Liver (tissue), 9 donors: Measurements from ENCODE around the gene UBASH3B. TPM values are rescaled to one million over a fixed set of nuclear protein-coding genes. Genes with fewer than 3 reads are reported as not detected.

Experiments used
- DNase-seq: peaks from one replicate; pipeline ENCODE4 v3.0.0-alpha.2; 2017; ENCODE audit warnings: low spot score
- H3K27ac ChIP-seq, 2 donors: one replicate each; pipeline ENCODE4 v1.7.0; 2013; ENCODE audit warnings: inconsistent platforms in 2 of 2, low read length in 2 of 2, control low read depth in 1 of 2, low read depth in 1 of 2, mild to moderate bottlenecking in 1 of 2
- H3K27me3 ChIP-seq, 4 donors: one replicate each; pipeline versions ENCODE4 v1.6.1 to v1.7.0; 2013; ENCODE audit warnings: low read length in 3 of 4, inconsistent platforms in 1 of 4, mild to moderate bottlenecking in 1 of 4, moderate library complexity in 1 of 4; ENCODE audit not compliant: control insufficient read depth in 4 of 4, insufficient read depth in 4 of 4
- H3K36me3 ChIP-seq, 4 donors: one replicate each; pipeline versions ENCODE4 v1.6.1 to v1.7.0; 2013; ENCODE audit warnings: low read length in 3 of 4, mild to moderate bottlenecking in 3 of 4, low read depth in 1 of 4, moderate library complexity in 1 of 4; ENCODE audit not compliant: control insufficient read depth in 4 of 4, insufficient read depth in 3 of 4
- H3K4me1 ChIP-seq, 4 donors: one replicate each; pipeline versions ENCODE4 v1.6.1 to v1.7.0; 2013; ENCODE audit warnings: low read length in 3 of 4, mild to moderate bottlenecking in 3 of 4, moderate library complexity in 1 of 4; ENCODE audit not compliant: control insufficient read depth in 4 of 4, insufficient read depth in 4 of 4
- H3K4me3 ChIP-seq, 3 donors: one replicate each; pipeline versions ENCODE4 v1.6.1 to v1.7.0; 2013; ENCODE audit warnings: low read length in 3 of 3, control low read depth in 1 of 3, low read depth in 1 of 3, mild to moderate bottlenecking in 1 of 3
- H3K9ac ChIP-seq, 2 donors: one replicate each; pipeline ENCODE4 v1.7.0; 2013; ENCODE audit warnings: low read length in 2 of 2, mild to moderate bottlenecking in 2 of 2, moderate library complexity in 2 of 2, control low read depth in 1 of 2, low read depth in 1 of 2
- H3K9me3 ChIP-seq, 4 donors: one replicate each; pipeline versions ENCODE4 v1.6.1 to v1.7.0; 2013; ENCODE audit warnings: low read length in 3 of 4; ENCODE audit not compliant: control insufficient read depth in 4 of 4
- EGR1 ChIP-seq, 2 donors: IDR thresholded peaks; 2 replicates each; pipeline ENCODE4 v1.6.1; 2016 to 2018; ENCODE audit warnings: antibody characterized with exemption in 2 of 2, low read depth in 2 of 2
- FOXA2 ChIP-seq: IDR thresholded peaks from 2 replicates; pipeline ENCODE4 v1.6.1; 2016; ENCODE audit warnings: antibody characterized with exemption
- GABPA ChIP-seq, 2 donors: IDR thresholded peaks in 1 of 2; conservative IDR thresholded peaks in 1 of 2; 2 replicates each; pipeline ENCODE4 v1.6.1; 2016; ENCODE audit warnings: antibody characterized with exemption in 2 of 2, mild to moderate bottlenecking in 1 of 2, moderate library complexity in 1 of 2
- JUND ChIP-seq, 2 donors: IDR thresholded peaks; 2 replicates each; pipeline ENCODE4 v1.6.1; 2016; ENCODE audit warnings: antibody characterized with exemption in 2 of 2
- RAD21 ChIP-seq, 2 donors: IDR thresholded peaks; 2 replicates each; pipeline ENCODE4 v1.6.1; 2016; ENCODE audit warnings: antibody characterized with exemption in 2 of 2, mild to moderate bottlenecking in 2 of 2
- RXRA ChIP-seq, 2 donors: IDR thresholded peaks; 2 replicates each; pipeline ENCODE4 v1.6.1; 2017 to 2018; ENCODE audit warnings: antibody characterized with exemption in 2 of 2, mild to moderate bottlenecking in 1 of 2
- SP1 ChIP-seq: IDR thresholded peaks from 2 replicates; pipeline ENCODE4 v1.6.1; 2018; ENCODE audit warnings: antibody characterized with exemption, mild to moderate bottlenecking
- TAF1 ChIP-seq: conservative IDR thresholded peaks from 2 replicates; pipeline ENCODE4 v1.6.1; 2016; ENCODE audit warnings: antibody characterized with exemption, mild to moderate bottlenecking
- YY1 ChIP-seq: IDR thresholded peaks from 2 replicates; pipeline ENCODE4 v1.6.1; 2016; ENCODE audit warnings: antibody characterized with exemption, mild to moderate bottlenecking
- WGBS: extraction: QIAGEN DNeasy Blood & Tissue Kit; methylation state at CpG from one replicate; pipeline ENCODE4 v1.1.7; 2013; 5-methylcytosine and 5-hydroxymethylcytosine counted together
- polyA plus RNA-seq, 2 donors: library from polyadenylated mRNA; stranded (reverse) in 1 of 2; unstranded in 1 of 2; fragments of 200-250 nt in 1 of 2; fragments of >200 nt in 1 of 2; fragmentation: Nextera tagmentation in 1 of 2; extraction: Ambion mirVana in 1 of 2; gene quantifications; one replicate each; pipeline versions ENCODE4 v1.2.1 to v1.2.3, GENCODE V29; 2013 to 2015
- total RNA-seq, 2 donors: library from RNA; depleted of rRNA; stranded (reverse); fragments of >200 nt; gene quantifications; one replicate each; pipeline ENCODE4 v1.2.3, GENCODE V29; 2014
- TF ChIP-seq, protein P1 (sequence below): IDR thresholded peaks from 2 replicates; pipeline ENCODE4 v1.6.1; 2016; ENCODE audit warnings: antibody characterized with exemption
- TF ChIP-seq, protein P2 (sequence below): IDR thresholded peaks from 2 replicates; pipeline ENCODE4 v1.6.1; 2016; ENCODE audit warnings: antibody characterized with exemption
- TF ChIP-seq, protein P3 (sequence below): IDR thresholded peaks from 2 replicates; pipeline ENCODE4 v1.6.1; 2016; ENCODE audit warnings: antibody characterized with exemption
- donor health status: healthy.
- donor health status: healthy.
- donor health status: healthy.
- donor health status: healthy.
- donor health status: healthy.

The UBASH3B gene
- total and polyA plus RNA-seq, 4 donors: 0.48 to 5.5 (median 2.5) TPM

DNA sequence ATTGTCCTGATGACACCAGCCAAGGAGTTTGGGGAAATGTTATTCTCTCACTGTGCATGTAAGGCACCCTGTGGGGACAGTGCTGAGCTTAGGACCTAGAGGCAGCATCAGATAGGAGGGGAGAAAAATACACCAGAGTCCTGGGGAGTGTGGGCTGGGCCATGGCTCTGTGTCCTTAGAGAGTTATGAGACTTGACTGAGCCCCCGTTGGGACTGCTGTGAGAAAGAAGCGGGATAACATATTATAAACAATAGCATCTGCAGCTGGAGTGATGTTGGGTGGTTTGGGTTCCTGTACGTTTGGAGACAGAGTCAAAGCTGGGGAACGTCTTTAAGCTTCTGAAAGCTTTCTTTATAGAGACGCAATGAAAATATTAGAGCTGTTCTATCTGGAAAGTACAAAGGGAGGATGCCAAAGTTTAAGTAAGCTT, 91.8 kb downstream of the UBASH3B start (continued):
- TF ChIP-seq, protein P1, sequence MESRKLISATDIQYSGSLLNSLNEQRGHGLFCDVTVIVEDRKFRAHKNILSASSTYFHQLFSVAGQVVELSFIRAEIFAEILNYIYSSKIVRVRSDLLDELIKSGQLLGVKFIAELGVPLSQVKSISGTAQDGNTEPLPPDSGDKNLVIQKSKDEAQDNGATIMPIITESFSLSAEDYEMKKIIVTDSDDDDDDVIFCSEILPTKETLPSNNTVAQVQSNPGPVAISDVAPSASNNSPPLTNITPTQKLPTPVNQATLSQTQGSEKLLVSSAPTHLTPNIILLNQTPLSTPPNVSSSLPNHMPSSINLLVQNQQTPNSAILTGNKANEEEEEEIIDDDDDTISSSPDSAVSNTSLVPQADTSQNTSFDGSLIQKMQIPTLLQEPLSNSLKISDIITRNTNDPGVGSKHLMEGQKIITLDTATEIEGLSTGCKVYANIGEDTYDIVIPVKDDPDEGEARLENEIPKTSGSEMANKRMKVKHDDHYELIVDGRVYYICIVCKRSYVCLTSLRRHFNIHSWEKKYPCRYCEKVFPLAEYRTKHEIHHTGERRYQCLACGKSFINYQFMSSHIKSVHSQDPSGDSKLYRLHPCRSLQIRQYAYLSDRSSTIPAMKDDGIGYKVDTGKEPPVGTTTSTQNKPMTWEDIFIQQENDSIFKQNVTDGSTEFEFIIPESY: no peak
- TF ChIP-seq EGR1 (IDR thresholded peaks at IDR 0.05; ENCODE audit: low read depth in 2 of 2) (no peak), YY1 (no peak), FOXA2 (no peak)
- TF ChIP-seq, protein P2, sequence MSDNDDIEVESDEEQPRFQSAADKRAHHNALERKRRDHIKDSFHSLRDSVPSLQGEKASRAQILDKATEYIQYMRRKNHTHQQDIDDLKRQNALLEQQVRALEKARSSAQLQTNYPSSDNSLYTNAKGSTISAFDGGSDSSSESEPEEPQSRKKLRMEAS: no peak

DNA sequence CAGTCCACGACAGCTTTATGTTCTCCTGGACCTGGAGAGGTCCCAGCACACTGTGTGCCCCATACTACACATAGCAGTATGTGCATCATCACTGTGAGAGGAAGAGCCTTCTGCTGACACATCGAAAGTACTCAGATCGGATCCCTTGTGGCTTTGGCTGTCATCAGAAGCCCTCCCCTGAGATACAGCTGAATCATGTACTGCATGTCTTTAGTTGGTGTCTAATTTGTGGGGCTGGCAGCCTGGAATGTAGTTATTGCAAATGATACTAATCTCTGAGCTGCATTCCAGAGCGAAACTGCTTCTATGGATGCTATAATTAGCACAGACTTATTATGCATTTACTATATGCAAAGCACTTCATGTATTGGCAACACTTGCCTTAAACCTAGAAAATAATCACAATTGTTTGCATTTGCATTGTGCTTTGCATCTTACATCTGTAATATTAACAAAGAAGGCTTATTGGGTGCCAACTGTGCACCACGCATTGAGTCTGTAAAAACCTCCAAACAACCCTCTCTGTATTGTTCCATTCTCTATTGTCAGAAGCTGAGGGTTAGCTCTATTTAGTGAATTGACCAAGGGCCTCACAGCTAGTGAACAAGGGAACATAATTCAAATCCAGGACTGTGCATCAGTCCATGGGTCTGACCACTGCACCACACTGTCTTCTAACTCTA, 93.6 kb downstream of the UBASH3B start:
- 70% methylated on average over 5 of the region's 5 CpGs for WGBS
- peak in 1 of 2 donors; percentile 11 for TF ChIP-seq RAD21 (IDR thresholded peaks at IDR 0.05)
- TF ChIP-seq EGR1 (IDR thresholded peaks at IDR 0.05; ENCODE audit: low read depth in 2 of 2): no peak
- peak; percentile 39 for TF ChIP-seq SP1
- H3K4me3 ChIP-seq: no peak overlapping the region
- no peak overlapping the region for H3K27ac ChIP-seq
- no peaks in the 10 kb centered on the region for H3K36me3 ChIP-seq
- no peaks in the 10 kb centered on the region for H3K4me1 ChIP-seq
- H3K9ac ChIP-seq: peak overlapping the region in 1 of 2 donors; percentile 28
- no peak for DNase-seq
- no peaks in the 10 kb centered on the region for H3K27me3 ChIP-seq
- no peaks in the 10 kb centered on the region for H3K9me3 ChIP-seq

DNA sequence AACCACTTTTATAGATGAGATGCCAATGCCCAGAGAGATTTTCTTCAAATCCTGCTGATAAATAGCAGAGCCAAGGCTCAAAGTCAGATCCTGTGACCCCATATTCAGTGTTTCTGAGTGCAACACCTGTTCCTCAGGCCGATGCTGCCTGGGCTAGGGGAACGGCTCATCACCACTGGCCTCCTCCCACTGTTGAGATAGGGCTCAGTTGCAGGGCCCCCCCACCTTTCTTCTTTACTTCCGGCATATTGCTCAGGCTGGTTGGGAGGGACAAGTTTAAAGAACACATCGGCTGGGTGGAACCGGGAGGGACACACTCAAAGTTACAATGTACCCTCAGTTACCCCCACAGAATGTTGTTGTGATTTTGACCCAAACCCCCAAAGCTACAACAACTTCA, 94.5 kb downstream of the UBASH3B start:
- no peak overlapping the region for H3K9ac ChIP-seq
- no peak overlapping the region for H3K4me3 ChIP-seq
- H3K36me3 ChIP-seq: no peaks in the 10 kb centered on the region
- TF ChIP-seq JUND (IDR thresholded peaks at IDR 0.05): no peak
- TF ChIP-seq GABPA (IDR thresholded peaks at IDR 0.05 in 1 of 2, conservative IDR thresholded peaks at IDR 0.05 in 1 of 2): no peak
- TF ChIP-seq EGR1 (IDR thresholded peaks at IDR 0.05; ENCODE audit: low read depth in 2 of 2): no peak
- TF ChIP-seq RXRA (IDR thresholded peaks at IDR 0.05): no peak
- TF ChIP-seq, protein P2: no peak
- no peak for TF ChIP-seq TAF1
- TF ChIP-seq, protein P3, sequence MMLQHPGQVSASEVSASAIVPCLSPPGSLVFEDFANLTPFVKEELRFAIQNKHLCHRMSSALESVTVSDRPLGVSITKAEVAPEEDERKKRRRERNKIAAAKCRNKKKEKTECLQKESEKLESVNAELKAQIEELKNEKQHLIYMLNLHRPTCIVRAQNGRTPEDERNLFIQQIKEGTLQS: no peak
- TF ChIP-seq YY1: no peak
- no peaks in the 10 kb centered on the region for H3K4me1 ChIP-seq
- H3K9me3 ChIP-seq: no peaks in the 10 kb centered on the region
- 72% methylated on average over 5 of the region's 5 CpGs for WGBS
- no peak for DNase-seq
- no peak overlapping the region for H3K27ac ChIP-seq
- H3K27me3 ChIP-seq: no peaks in the 10 kb centered on the region
